Left ventricle myocardium inferior (tissue), 1 donor: ENCODE measurements around the gene NBEA. TPM values are rescaled to one million over a fixed set of nuclear protein-coding genes. Genes with fewer than 3 reads are reported as not detected.

Source experiments
- DNase-seq: peaks from one replicate; pipeline ENCODE4 v3.0.0-alpha.2; 2020
- H3K27ac ChIP-seq: fragments of 200-600 bp; replicated peaks from 2 replicates; pipeline ENCODE4 v1.8.0; 2021
- H3K27me3 ChIP-seq: fragments of 200-600 bp; 2 replicates; pipeline ENCODE4 v1.8.0; 2021; ENCODE audit warnings: low read depth
- H3K36me3 ChIP-seq: fragments of 200-600 bp; 2 replicates; pipeline ENCODE4 v1.8.0; 2021
- H3K4me1 ChIP-seq: fragments of 200-600 bp; 2 replicates; pipeline ENCODE4 v1.8.0; 2021
- H3K4me3 ChIP-seq: fragments of 200-600 bp; 2 replicates; pipeline ENCODE4 v1.8.0; 2021; ENCODE audit warnings: mild to moderate bottlenecking, moderate library complexity
- H3K9me3 ChIP-seq: fragments of 200-600 bp; replicated peaks from 2 replicates; pipeline ENCODE4 v1.8.0; 2021
- intact Hi-C: fragments of 100-400 bp; cut with micrococcal nuclease; formaldehyde crosslinking; loops from one replicate; pipeline ENCODE4 v1.11.0; 2022
- total RNA-seq: library from RNA; stranded (reverse); fragmentation: NEBNext Ultra II Directional; extraction: Animal tissue kit (Norgen Biotek cat#: 25700); gene quantifications from one replicate; pipeline ENCODE4 v1.2.1, GENCODE V29; 2021
- TF ChIP-seq, protein P1 (sequence below): fragments of 200-600 bp; IDR thresholded peaks from 2 replicates; pipeline ENCODE4 v1.8.0; 2021; ENCODE audit warnings: antibody characterized with exemption, mild to moderate bottlenecking, borderline replicate concordance
- donor health status: DM: no; HTN: yes; CAD: no; lungs with severe emphysema.

NBEA gene
- total RNA-seq, 1 donor from 2014 or later = 21.0 TPM

DNA sequence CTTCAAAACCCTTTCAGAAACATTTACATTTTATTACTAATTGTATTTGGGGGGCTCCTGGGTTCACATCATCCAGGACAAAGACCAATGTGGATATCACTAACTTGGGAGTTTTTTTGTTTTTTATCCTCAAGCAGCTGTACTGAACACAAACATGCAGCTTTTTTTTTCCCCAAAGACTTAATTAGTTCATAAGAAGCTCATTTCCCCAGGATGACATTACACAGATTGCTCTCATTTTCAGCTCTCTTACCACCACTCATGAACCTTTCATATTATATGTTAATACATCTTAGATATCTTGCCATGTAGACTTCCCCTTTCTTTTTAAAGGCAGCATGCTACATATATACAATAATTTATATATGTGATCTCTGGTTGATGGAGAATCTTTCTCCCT lies 653.1 kb downstream of the NBEA start:
- peaks cover 25% of the 10 kb centered on the region for H3K4me1 ChIP-seq
- H3K4me3 ChIP-seq = no peak overlapping the region
- TF ChIP-seq, protein P1, sequence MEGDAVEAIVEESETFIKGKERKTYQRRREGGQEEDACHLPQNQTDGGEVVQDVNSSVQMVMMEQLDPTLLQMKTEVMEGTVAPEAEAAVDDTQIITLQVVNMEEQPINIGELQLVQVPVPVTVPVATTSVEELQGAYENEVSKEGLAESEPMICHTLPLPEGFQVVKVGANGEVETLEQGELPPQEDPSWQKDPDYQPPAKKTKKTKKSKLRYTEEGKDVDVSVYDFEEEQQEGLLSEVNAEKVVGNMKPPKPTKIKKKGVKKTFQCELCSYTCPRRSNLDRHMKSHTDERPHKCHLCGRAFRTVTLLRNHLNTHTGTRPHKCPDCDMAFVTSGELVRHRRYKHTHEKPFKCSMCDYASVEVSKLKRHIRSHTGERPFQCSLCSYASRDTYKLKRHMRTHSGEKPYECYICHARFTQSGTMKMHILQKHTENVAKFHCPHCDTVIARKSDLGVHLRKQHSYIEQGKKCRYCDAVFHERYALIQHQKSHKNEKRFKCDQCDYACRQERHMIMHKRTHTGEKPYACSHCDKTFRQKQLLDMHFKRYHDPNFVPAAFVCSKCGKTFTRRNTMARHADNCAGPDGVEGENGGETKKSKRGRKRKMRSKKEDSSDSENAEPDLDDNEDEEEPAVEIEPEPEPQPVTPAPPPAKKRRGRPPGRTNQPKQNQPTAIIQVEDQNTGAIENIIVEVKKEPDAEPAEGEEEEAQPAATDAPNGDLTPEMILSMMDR = no peak
- H3K9me3 ChIP-seq = no peaks in the 10 kb centered on the region
- no peak for DNase-seq
- H3K36me3 ChIP-seq = no peaks in the 10 kb centered on the region
- intact Hi-C loops = no loop called here
- H3K27me3 ChIP-seq = no peaks in the 10 kb centered on the region
- no peak overlapping the region for H3K27ac ChIP-seq

DNA sequence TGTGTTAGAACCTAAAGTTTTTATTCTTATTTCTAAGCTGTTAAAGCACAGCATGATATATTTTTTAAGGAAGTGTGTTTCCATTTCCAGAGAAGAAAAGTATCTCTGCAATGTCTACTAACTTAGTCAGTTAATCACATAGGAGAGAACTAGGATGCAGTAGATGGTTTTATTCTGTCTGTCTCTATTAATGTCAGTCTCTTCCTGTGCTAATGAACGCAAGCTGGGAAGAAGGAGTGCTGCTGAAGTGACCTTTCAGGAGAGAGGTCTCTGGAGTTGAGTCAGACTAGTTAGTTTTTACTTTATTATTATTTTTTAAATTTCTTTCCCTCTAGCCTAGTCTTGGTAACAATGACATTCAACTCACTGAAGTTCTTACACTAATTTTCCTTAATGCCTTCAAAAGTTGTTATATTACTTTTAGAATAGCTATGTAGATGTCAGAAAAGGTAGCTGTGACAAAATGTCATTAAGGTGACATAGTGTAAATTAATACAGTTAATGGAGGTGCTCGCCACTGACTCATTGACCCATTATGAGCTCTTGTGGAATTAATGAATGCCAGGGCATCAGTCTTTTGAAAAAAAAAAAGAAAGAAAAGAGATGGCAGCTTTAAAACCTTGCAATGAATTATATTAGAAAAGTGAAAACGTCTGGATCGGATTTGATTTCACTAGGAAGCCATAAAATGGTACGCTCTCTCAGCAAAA lies 654.4 kb downstream of the NBEA start:
- Histone ChIP-seq H3K9me3 (no peaks in the 10 kb centered on the region), H3K27me3 (no peaks in the 10 kb centered on the region), H3K4me3 (no peak overlapping the region), H3K36me3 (no peaks in the 10 kb centered on the region), H3K27ac (no peak overlapping the region), H3K4me1 (peaks cover 27% of the 10 kb centered on the region)
- TF ChIP-seq, protein P1 = no peak
- no peak for DNase-seq
- intact Hi-C loops = no loop called here

DNA sequence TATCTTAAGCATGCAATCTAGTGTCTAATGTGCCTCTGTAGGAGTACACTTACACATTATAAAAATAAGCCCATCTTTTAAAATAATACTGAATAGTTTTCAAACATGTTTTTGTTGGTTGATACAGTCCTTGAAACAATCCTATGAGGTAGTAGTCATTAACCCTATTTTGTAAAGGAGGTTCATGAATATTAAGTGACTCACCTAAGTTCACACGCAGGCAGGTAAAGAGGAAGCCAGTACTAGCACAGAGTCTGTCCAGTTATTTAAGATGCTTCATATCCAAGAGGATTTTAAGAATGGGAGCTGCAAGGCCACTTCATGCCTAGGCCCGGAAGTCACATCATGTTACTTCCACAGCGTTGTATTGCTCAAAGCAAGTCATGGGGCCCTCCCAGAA lies 655.4 kb downstream of the NBEA start:
- Histone ChIP-seq H3K4me3 (no peak overlapping the region), H3K36me3 (no peaks in the 10 kb centered on the region), H3K9me3 (no peaks in the 10 kb centered on the region), H3K27ac (peak overlapping the region; percentile 61), H3K4me1 (peaks cover 27% of the 10 kb centered on the region), H3K27me3 (no peaks in the 10 kb centered on the region)
- intact Hi-C loops = no loop called here
- TF ChIP-seq, protein P1 = no peak
- DNase-seq = no peak

GRCh38 chr13:35598233-35598632 lies 656.2 kb downstream of the NBEA start:
- H3K36me3 ChIP-seq = no peaks in the 10 kb centered on the region
- intact Hi-C loops = no loop called here
- peak overlapping the region; percentile 61 for H3K27ac ChIP-seq
- peaks cover 27% of the 10 kb centered on the region for H3K4me1 ChIP-seq
- TF ChIP-seq, protein P1 = no peak
- DNase-seq = no peak
- no peak overlapping the region for H3K4me3 ChIP-seq
- H3K9me3 ChIP-seq = no peaks in the 10 kb centered on the region
- H3K27me3 ChIP-seq = no peaks in the 10 kb centered on the region

DNA sequence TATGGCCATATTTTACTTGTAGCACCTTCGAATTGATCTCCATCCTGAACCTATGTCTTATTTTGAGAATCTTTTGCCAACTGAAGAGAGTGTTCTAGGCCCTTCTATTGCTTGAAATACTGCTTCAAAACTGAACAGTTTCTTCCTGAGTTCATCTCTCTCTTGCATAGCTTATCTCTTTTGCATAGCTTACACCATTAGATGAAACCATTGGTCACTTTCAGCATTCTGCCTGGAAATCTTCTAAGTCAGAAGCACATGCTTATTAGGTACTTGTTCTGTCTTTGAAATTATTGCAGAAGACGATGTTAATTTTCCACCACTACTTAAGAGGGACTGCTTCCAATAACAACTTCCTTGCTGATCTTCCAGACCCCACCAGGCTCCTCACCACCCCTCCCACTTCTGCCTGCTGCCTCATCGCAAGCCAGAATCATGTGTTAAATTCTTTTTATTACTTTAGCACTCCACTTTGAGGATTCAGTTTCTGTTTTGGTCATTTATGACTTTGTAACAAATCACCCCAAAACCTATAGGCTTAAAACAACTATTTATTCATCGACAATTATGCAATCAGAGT lies 656.8 kb downstream of the NBEA start:
- H3K4me1 ChIP-seq = peaks cover 27% of the 10 kb centered on the region
- H3K36me3 ChIP-seq = no peaks in the 10 kb centered on the region
- H3K27ac ChIP-seq = peak overlapping the region; percentile 61
- TF ChIP-seq, protein P1 = no peak
- intact Hi-C loops = no loop called here
- no peaks in the 10 kb centered on the region for H3K9me3 ChIP-seq
- no peak overlapping the region for H3K4me3 ChIP-seq
- no peak for DNase-seq
- no peaks in the 10 kb centered on the region for H3K27me3 ChIP-seq
